Common myeloid progenitor, CD34-positive (primary cell): ENCODE measurements around the gene ASXL2.
"Not testable (repeated sequence)": the region's sequence is repeated elsewhere in the genome, so short reads cannot be mapped to it uniquely, and the experiment has no call there.

Experiments
- CTCF ChIA-PET: fragments of 350-600 bp; sonication (Branson Sonifier 250); formaldehyde crosslinking; loops from one replicate; lab custom pipeline; 2021; ENCODE audit warnings: antibody characterized with exemption; lab: Charles Lee
- POLR2A ChIA-PET: fragments of 350-600 bp; sonication (Branson Sonifier 250); formaldehyde crosslinking; loops from one replicate; lab custom pipeline; 2021; ENCODE audit warnings: antibody characterized with exemption; lab: Charles Lee
- DNase-seq, 3 donors: peaks; one replicate each; pipeline versions ENCODE4 v3.0.0 to v3.0.0-alpha.2; 2013
- H3K27ac ChIP-seq, 2 experiments: 1 replicate in 1 of 2; 2 replicates in 1 of 2; pipeline ENCODE4 v1.7.0; 2013; ENCODE audit warnings: inconsistent platforms in 2 of 2, low read length in 2 of 2, mild to moderate bottlenecking in 2 of 2, low read depth in 1 of 2, moderate library complexity in 1 of 2; ENCODE audit not compliant: severe bottlenecking in 2 of 2, insufficient read depth in 1 of 2, poor library complexity in 1 of 2
- H3K27me3 ChIP-seq, 5 experiments: replicated peaks in 2 of 5; 1 replicate in 3 of 5; 2 replicates in 2 of 5; pipeline versions ENCODE4 v1.6.1 to v1.7.0; 2013; ENCODE audit warnings: low read length in 4 of 5, mild to moderate bottlenecking in 2 of 5, moderate library complexity in 2 of 5, inconsistent platforms in 1 of 5; ENCODE audit not compliant: insufficient read depth in 5 of 5, control insufficient read depth in 4 of 5
- H3K36me3 ChIP-seq, 4 experiments: 1 replicate in 2 of 4; 2 replicates in 2 of 4; pipeline versions ENCODE4 v1.6.1 to v1.7.0; 2013; ENCODE audit warnings: low read length in 3 of 4, control low read depth in 1 of 4, mild to moderate bottlenecking in 1 of 4; ENCODE audit not compliant: control insufficient read depth in 4 of 4, insufficient read depth in 4 of 4
- H3K4me1 ChIP-seq, 4 experiments: 1 replicate in 3 of 4; 2 replicates in 1 of 4; pipeline versions ENCODE4 v1.6.1 to v1.7.1; 2013; ENCODE audit warnings: low read length in 3 of 4, mild to moderate bottlenecking in 3 of 4, control low read depth in 1 of 4, inconsistent platforms in 1 of 4, moderate library complexity in 1 of 4; ENCODE audit not compliant: control insufficient read depth in 4 of 4, insufficient read depth in 4 of 4; ENCODE audit errors: control extremely low read depth in 1 of 4
- H3K4me3 ChIP-seq, 7 experiments: 1 replicate in 4 of 7; 2 replicates in 3 of 7; pipeline versions ENCODE4 v1.5.1 to v1.7.0; 2013; ENCODE audit warnings: mild to moderate bottlenecking in 7 of 7, low read length in 6 of 7, moderate library complexity in 6 of 7, inconsistent platforms in 2 of 7, low read depth in 2 of 7, control low read depth in 1 of 7; ENCODE audit not compliant: insufficient read depth in 4 of 7, control insufficient read depth in 1 of 7; ENCODE audit errors: extremely low read depth in 1 of 7
- H3K9me3 ChIP-seq, 5 experiments: 1 replicate in 4 of 5; 2 replicates in 1 of 5; pipeline versions ENCODE4 v1.6.1 to v1.7.1; 2013; ENCODE audit warnings: low read length in 4 of 5, mild to moderate bottlenecking in 2 of 5, inconsistent platforms in 1 of 5, low read depth in 1 of 5, moderate library complexity in 1 of 5; ENCODE audit not compliant: control insufficient read depth in 4 of 5, insufficient read depth in 2 of 5; ENCODE audit errors: control extremely low read depth in 1 of 5
- WGBS: methylation state at CpG from one replicate; pipeline ENCODE4 v1.1.5; 2013; ENCODE audit not compliant: insufficient coverage; 5-methylcytosine and 5-hydroxymethylcytosine counted together

The ASXL2 gene

GRCh38 chr2:25905126-25905525, 26.8 kb upstream of the ASXL2 start:
- DNase-seq, result no peak
- Histone ChIP-seq H3K4me1 (no peaks in the 10 kb centered on the region), H3K27me3 (no peaks in the 10 kb centered on the region), H3K9me3 (no peaks in the 10 kb centered on the region), H3K4me3 (no peak overlapping the region), H3K27ac (no peak overlapping the region), H3K36me3 (no peaks in the 10 kb centered on the region)
- WGBS, result no CpG with 5 or more reads among the region's 2 CpGs
- ChIA-PET POLR2A (no interaction called here), CTCF (interaction anchor here (0.6 kb wide), 1 partner anchor 45 kb away, joined by 4 read pairs; no protein-coding TSS in a partner anchor)

GRCh38 chr2:25903216-25903776, 25.0 kb upstream of the ASXL2 start:
- Histone ChIP-seq H3K27me3 (no peaks in the 10 kb centered on the region), H3K27ac (no peak overlapping the region), H3K4me1 (no peaks in the 10 kb centered on the region), H3K9me3 (no peaks in the 10 kb centered on the region), H3K4me3 (no peak overlapping the region), H3K36me3 (no peaks in the 10 kb centered on the region)
- no peak for DNase-seq
- ChIA-PET POLR2A (no interaction called here), CTCF (interaction anchor here (0.6 to 1.4 kb wide), 3 partner anchors 37 to 69 kb away, joined by 3 read pairs; no protein-coding TSS in a partner anchor)
- WGBS, result 86% methylated on average over 5 of the region's 5 CpGs

DNA sequence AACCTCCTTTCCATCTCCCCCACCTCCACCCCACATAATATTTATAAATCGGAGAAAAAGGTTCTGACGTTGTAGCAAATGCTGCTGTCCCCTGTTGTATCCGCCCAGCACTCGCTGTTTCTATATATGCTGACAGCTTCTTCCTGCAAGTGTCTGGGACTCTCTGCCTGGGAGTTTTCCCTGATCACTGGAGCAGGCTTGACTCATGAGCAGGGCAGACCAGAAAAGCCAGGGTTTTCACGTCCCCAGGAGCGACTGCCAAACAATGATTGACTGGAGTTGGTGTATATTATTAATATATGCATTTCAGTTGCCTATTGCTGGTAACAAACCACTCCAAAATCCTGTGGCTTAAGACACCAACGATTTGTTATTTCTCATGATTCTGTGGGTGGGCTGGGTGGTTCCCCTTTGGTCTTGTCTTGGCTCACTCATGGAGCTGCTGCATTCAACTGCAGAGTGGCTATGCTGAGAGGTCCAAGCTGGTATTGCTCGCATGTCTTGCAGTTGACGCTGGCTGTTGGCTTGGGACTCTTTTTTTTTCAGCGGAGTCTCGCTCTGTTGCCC, 21.2 kb upstream of the ASXL2 start:
- H3K27ac ChIP-seq, result no peak overlapping the region
- WGBS, result 90% methylated on average over 9 of the region's 11 CpGs
- peak in 1 of 3 donors; percentile 20 for DNase-seq
- no peaks in the 10 kb centered on the region for H3K27me3 ChIP-seq
- no peaks in the 10 kb centered on the region for H3K9me3 ChIP-seq
- POLR2A ChIA-PET, result no interaction called here
- H3K36me3 ChIP-seq, result no peaks in the 10 kb centered on the region
- H3K4me1 ChIP-seq, result peaks cover 0 to 2% (median 0%) of the 10 kb centered on the region in 4 experiments
- CTCF ChIA-PET, result interaction anchor here (1.6 kb wide), 1 partner anchor 45 kb away, joined by 5 read pairs; no protein-coding TSS in a partner anchor
- H3K4me3 ChIP-seq, result no peak overlapping the region

GRCh38 chr2:25897506-25897905, 19.2 kb upstream of the ASXL2 start:
- CTCF ChIA-PET, result no interaction called here

DNA sequence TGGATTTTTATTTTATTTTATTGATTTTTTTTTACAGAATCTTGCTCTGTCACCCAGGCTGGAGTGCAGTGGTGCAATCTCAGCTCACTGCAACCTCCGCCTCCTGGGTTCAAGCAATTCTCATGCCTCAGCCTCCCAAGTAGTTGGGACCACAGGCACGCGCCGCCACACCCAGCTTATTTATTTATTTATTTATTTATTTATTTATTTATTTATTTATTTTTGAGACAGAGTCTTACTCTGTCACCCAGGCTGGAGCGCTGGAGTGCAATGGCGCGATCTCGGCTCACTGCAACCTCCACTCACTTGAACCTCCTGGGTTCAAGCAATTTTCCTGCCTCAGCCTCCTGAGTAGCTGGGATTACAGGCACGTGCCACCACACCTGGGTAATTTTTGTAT, 18.0 kb upstream of the ASXL2 start:
- POLR2A ChIA-PET, DNase-seq, H3K27ac ChIP-seq, H3K4me3 ChIP-seq, H3K36me3 ChIP-seq, H3K9me3 ChIP-seq, H3K4me1 ChIP-seq, H3K27me3 ChIP-seq: not testable (repeated sequence)
- WGBS, result 100% methylated on average over 5 of the region's 9 CpGs
- CTCF ChIA-PET, result interaction anchor here (0.8 to 1.6 kb wide), 2 partner anchors 13 to 44 kb away, joined by 3 to 6 read pairs; no protein-coding TSS in a partner anchor

More at GRCh38 chr2:25897506-25897905, 19.2 kb upstream of the ASXL2 start:
- no CpG with 5 or more reads among the region's 4 CpGs for WGBS
- no peak overlapping the region for H3K4me3 ChIP-seq
- POLR2A ChIA-PET, result no interaction called here
- no peak overlapping the region for H3K27ac ChIP-seq
- H3K36me3 ChIP-seq, result no peaks in the 10 kb centered on the region
- no peaks in the 10 kb centered on the region for H3K9me3 ChIP-seq
- H3K4me1 ChIP-seq, result peaks cover 0 to 2% (median 0%) of the 10 kb centered on the region in 4 experiments
- H3K27me3 ChIP-seq, result no peaks in the 10 kb centered on the region
- DNase-seq, result peak in 2 of 3 donors; percentile 62 to 67

GRCh38 chr2:25895610-25896009, 17.3 kb upstream of the ASXL2 start:
- DNase-seq, result no peak
- CTCF ChIA-PET, result interaction anchor here (0.8 to 1.6 kb wide), 2 partner anchors 12 to 44 kb away, joined by 3 to 6 read pairs; no protein-coding TSS in a partner anchor
- POLR2A ChIA-PET, result no interaction called here
- Histone ChIP-seq H3K9me3 (no peaks in the 10 kb centered on the region), H3K4me3 (no peak overlapping the region), H3K36me3 (no peaks in the 10 kb centered on the region), H3K4me1 (peaks cover 0 to 2% (median 0%) of the 10 kb centered on the region in 4 experiments), H3K27ac (no peak overlapping the region), H3K27me3 (no peaks in the 10 kb centered on the region)

DNA sequence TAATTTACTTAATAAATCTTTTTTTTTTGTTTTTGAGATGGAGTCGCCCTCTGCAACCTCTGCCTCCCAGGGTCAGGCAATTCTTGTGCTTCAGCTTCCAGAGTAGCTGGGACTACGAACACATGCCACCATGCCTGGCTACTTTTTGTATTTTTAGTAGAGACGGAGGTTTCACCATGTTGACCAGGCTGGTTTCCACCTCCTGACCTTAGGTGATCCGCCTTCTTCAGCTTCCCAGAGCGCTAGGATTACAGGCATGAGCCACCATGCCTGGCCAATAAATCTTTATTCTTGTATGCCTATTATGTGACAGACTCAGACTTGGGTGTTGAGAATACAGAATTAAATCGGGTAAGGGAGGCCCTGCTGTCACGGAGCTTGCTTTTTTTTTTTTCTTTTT, 16.7 kb upstream of the ASXL2 start:
- no peak for DNase-seq
- H3K4me3 ChIP-seq, result no peak overlapping the region
- H3K9me3 ChIP-seq, result no peaks in the 10 kb centered on the region
- CTCF ChIA-PET, result interaction anchor here (0.6 to 1.6 kb wide), 2 partner anchors 12 to 57 kb away, joined by 4 to 6 read pairs; no protein-coding TSS in a partner anchor
- WGBS, result 98% methylated on average over 5 of the region's 7 CpGs
- no peak overlapping the region for H3K27ac ChIP-seq
- H3K27me3 ChIP-seq, result no peaks in the 10 kb centered on the region
- POLR2A ChIA-PET, result no interaction called here
- no peaks in the 10 kb centered on the region for H3K36me3 ChIP-seq
- H3K4me1 ChIP-seq, result peaks cover 0 to 2% (median 0%) of the 10 kb centered on the region in 4 experiments
